ENCODE measurements around the gene GLDN. TPM values are rescaled to one million over a fixed set of nuclear protein-coding genes. Genes with fewer than 3 reads are reported as not detected.

GLDN gene
- total RNA-seq, 3 donors from 2014 or later (not counting 1 experiment from before 2014, with no cell fraction given): not detected

GRCh38 chr15:51349156-51349844 lies 7.8 kb downstream of the GLDN start:
- Mint-ChIP-seq H3K36me3 (no peaks in the 10 kb centered on the region), H3K27ac (no peak overlapping the region)
- ATAC-seq: no peak

DNA sequence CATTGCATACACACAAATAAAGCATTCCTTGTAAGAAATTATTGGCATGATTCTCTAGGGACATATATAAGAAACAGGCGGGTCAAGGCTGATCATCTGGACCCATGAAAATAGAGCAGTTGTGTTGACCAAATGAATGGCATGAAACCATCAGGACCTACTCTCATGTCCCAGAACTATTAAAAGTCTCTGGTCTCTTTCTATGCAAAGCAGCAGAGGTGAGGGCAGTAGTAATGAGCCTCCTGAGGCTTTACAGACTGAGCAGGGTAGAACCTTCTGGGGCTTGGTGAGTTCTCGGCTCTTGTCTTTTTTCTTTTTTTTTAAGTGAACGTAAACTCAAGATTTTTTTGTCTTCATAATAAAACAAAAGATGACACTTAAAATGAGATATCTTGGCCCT lies 9.3 kb downstream of the GLDN start:
- Histone ChIP-seq H3K9me3 (ENCODE audit: control insufficient read depth, insufficient read depth, low read length) (no peaks in the 10 kb centered on the region), H3K4me1 (ENCODE audit: control insufficient read depth, insufficient read depth, low read length) (no peaks in the 10 kb centered on the region), H3K4me3 (ENCODE audit: low read length) (no peak overlapping the region), H3K27ac (ENCODE audit: low read length) (no peak overlapping the region), H3K27me3 (ENCODE audit: control insufficient read depth, insufficient read depth, low read length) (no peaks in the 10 kb centered on the region), H3K36me3 (ENCODE audit: control insufficient read depth, insufficient read depth, low read length) (no peaks in the 10 kb centered on the region)
- no peaks in the 10 kb centered on the region for H3K9me3 Mint-ChIP-seq
- H3K27me3 Mint-ChIP-seq (ENCODE audit: low read depth in 2 of 2): peaks cover 8 to 10% of the 10 kb centered on the region in 2 donors
- no peaks in the 10 kb centered on the region for H3K4me1 Mint-ChIP-seq
- TF ChIP-seq, protein P1, sequence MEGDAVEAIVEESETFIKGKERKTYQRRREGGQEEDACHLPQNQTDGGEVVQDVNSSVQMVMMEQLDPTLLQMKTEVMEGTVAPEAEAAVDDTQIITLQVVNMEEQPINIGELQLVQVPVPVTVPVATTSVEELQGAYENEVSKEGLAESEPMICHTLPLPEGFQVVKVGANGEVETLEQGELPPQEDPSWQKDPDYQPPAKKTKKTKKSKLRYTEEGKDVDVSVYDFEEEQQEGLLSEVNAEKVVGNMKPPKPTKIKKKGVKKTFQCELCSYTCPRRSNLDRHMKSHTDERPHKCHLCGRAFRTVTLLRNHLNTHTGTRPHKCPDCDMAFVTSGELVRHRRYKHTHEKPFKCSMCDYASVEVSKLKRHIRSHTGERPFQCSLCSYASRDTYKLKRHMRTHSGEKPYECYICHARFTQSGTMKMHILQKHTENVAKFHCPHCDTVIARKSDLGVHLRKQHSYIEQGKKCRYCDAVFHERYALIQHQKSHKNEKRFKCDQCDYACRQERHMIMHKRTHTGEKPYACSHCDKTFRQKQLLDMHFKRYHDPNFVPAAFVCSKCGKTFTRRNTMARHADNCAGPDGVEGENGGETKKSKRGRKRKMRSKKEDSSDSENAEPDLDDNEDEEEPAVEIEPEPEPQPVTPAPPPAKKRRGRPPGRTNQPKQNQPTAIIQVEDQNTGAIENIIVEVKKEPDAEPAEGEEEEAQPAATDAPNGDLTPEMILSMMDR (IDR thresholded peaks at IDR 0.05): no peak
- no peaks in the 10 kb centered on the region for H3K36me3 Mint-ChIP-seq
- 88% methylated on average over 3 of the region's 3 CpGs for WGBS (ENCODE audit: insufficient coverage)
- ATAC-seq (no peak), DNase-seq (no peak)
- H3K4me3 Mint-ChIP-seq: no peak overlapping the region
- no peak overlapping the region for H3K27ac Mint-ChIP-seq
- intact Hi-C loops (cut with micrococcal nuclease): no loop called here

More at GRCh38 chr15:51349156-51349844, 7.8 kb downstream of the GLDN start:
- Histone ChIP-seq H3K36me3 (ENCODE audit: control insufficient read depth, insufficient read depth, low read length) (no peaks in the 10 kb centered on the region), H3K4me1 (ENCODE audit: control insufficient read depth, insufficient read depth, low read length) (no peaks in the 10 kb centered on the region), H3K27me3 (ENCODE audit: control insufficient read depth, insufficient read depth, low read length) (no peaks in the 10 kb centered on the region), H3K9me3 (ENCODE audit: control insufficient read depth, insufficient read depth, low read length) (no peaks in the 10 kb centered on the region), H3K4me3 (ENCODE audit: low read length) (no peak overlapping the region), H3K27ac (ENCODE audit: low read length) (no peak overlapping the region)
- DNase-seq: no peak
- Mint-ChIP-seq H3K27me3 (ENCODE audit: low read depth in 2 of 2) (peaks cover 6 to 21% of the 10 kb centered on the region in 2 donors), H3K9me3 (no peaks in the 10 kb centered on the region), H3K4me1 (no peaks in the 10 kb centered on the region), H3K4me3 (no peak overlapping the region)
- TF ChIP-seq, protein P1 (IDR thresholded peaks at IDR 0.05): no peak
- intact Hi-C loops (cut with micrococcal nuclease): no loop called here
- WGBS (ENCODE audit: insufficient coverage): 79% methylated on average over 3 of the region's 4 CpGs

DNA sequence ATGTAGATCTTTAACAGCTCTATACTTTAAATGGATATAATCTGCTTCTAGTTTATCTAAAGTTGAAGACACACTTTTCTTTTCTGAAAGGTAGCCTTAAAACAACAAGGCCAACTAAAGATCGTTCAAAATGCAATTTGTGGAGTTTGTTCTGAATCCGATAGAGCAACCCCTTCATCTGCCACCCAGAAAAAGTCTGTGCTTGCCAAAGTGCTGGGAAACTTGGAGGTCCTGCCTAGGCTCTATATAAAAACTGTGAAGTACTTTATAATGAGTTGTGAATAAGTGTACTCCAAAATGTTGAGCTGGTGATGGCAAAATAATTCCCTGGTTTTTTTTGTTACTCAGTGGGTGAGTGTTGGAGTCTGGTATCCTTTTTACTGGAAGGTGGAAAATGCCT lies 12.5 kb downstream of the GLDN start:
- WGBS (ENCODE audit: insufficient coverage): 92% methylated on average over 2 of the region's 2 CpGs
- no peak for ATAC-seq

More for the DNA sequence above, 12.5 kb downstream of the GLDN start:
- Histone ChIP-seq H3K27ac (ENCODE audit: low read length) (no peak overlapping the region), H3K36me3 (ENCODE audit: control insufficient read depth, insufficient read depth, low read length) (no peaks in the 10 kb centered on the region), H3K4me3 (ENCODE audit: low read length) (no peak overlapping the region), H3K27me3 (ENCODE audit: control insufficient read depth, insufficient read depth, low read length) (no peaks in the 10 kb centered on the region), H3K9me3 (ENCODE audit: control insufficient read depth, insufficient read depth, low read length) (no peaks in the 10 kb centered on the region), H3K4me1 (ENCODE audit: control insufficient read depth, insufficient read depth, low read length) (no peaks in the 10 kb centered on the region)
- no peak for DNase-seq
- H3K4me1 Mint-ChIP-seq: no peaks in the 10 kb centered on the region
- intact Hi-C loops (cut with micrococcal nuclease): no loop called here
- no peak overlapping the region for H3K27ac Mint-ChIP-seq
- TF ChIP-seq, protein P1 (IDR thresholded peaks at IDR 0.05): no peak
- peaks cover 0 to 10% of the 10 kb centered on the region in 2 donors for H3K27me3 Mint-ChIP-seq (ENCODE audit: low read depth in 2 of 2)
- H3K9me3 Mint-ChIP-seq: no peaks in the 10 kb centered on the region
- H3K36me3 Mint-ChIP-seq: no peaks in the 10 kb centered on the region
- H3K4me3 Mint-ChIP-seq: no peak overlapping the region
